Heart left ventricle (tissue), 16 donors: ENCODE data around the gene ACP2. TPM values are rescaled to one million over a fixed set of nuclear protein-coding genes. Genes with fewer than 3 reads are reported as not detected.

Experiments used
- ATAC-seq, 4 donors: fragments of 200-7000 bp; cut with Tn5 transposase; one replicate each; pipeline ENCODE4 v1.9.1; 2020 to 2022; ENCODE audit warnings: moderate library complexity in 4 of 4, mild to moderate bottlenecking in 3 of 4, moderate number of reproducible peaks in 1 of 4
- DNase-seq, 5 donors: peaks; one replicate each; pipeline ENCODE4 v3.0.0-alpha.2; 2020
- H3K27ac ChIP-seq, 12 donors: fragments of 200-600 bp; sonication (generic) in 4 of 12; one replicate each; pipeline versions ENCODE4 v1.5.0 to v1.8.0; 2016 to 2022; ENCODE audit warnings: mild to moderate bottlenecking in 2 of 12
- H3K27me3 ChIP-seq, 9 donors: fragments of 200-600 bp; sonication (generic) in 2 of 9; one replicate each; pipeline versions ENCODE4 v1.5.1 to v1.8.0; 2016 to 2022; ENCODE audit warnings: mild to moderate bottlenecking in 3 of 9
- H3K36me3 ChIP-seq, 9 donors: fragments of 200-600 bp; sonication (generic) in 2 of 9; one replicate each; pipeline versions ENCODE4 v1.5.0 to v1.8.0; 2018 to 2022; ENCODE audit warnings: mild to moderate bottlenecking in 2 of 9
- H3K4me1 ChIP-seq, 12 donors: fragments of 200-600 bp; sonication (generic) in 4 of 12; one replicate each; pipeline versions ENCODE4 v1.5.0 to v1.8.0; 2016 to 2022; ENCODE audit warnings: mild to moderate bottlenecking in 3 of 12
- H3K4me3 ChIP-seq, 12 donors: fragments of 200-600 bp; sonication (generic) in 4 of 12; one replicate each; pipeline versions ENCODE4 v1.5.0 to v1.8.0; 2017 to 2022; ENCODE audit warnings: mild to moderate bottlenecking in 9 of 12, moderate library complexity in 4 of 12
- H3K9me3 ChIP-seq, 12 donors: fragments of 200-600 bp; sonication (generic) in 4 of 12; one replicate each; pipeline versions ENCODE4 v1.5.0 to v1.8.0; 2016 to 2022; ENCODE audit warnings: mild to moderate bottlenecking in 1 of 12
- CTCF ChIP-seq, 12 donors: fragments of 200-600 bp; sonication (generic) in 4 of 12; IDR thresholded peaks; one replicate each; pipeline versions ENCODE4 v1.5.0 to v1.8.0; 2018 to 2022; ENCODE audit warnings: antibody characterized with exemption in 12 of 12, mild to moderate bottlenecking in 5 of 12
- POLR2A ChIP-seq, 2 donors: fragments of 450-650 bp; IDR thresholded peaks; one replicate each; pipeline ENCODE4 v1.6.1; 2017; ENCODE audit warnings: antibody characterized with exemption in 2 of 2, mild to moderate bottlenecking in 2 of 2, moderate library complexity in 2 of 2
- WGBS, 4 donors: extraction: QIAGEN DNeasy Blood & Tissue Kit in 2 of 4; methylation state at CpG; one replicate each; pipeline versions ENCODE4 v1.1.5 to v1.1.7; 2013 to 2018; 5-methylcytosine and 5-hydroxymethylcytosine counted together
- intact Hi-C, 10 donors: fragments of 100-400 bp; cut with DNase I; formaldehyde crosslinking; loops; one replicate each; pipeline versions ENCODE4 v1.11.1 to v1.14.2; 2022
- polyA plus RNA-seq, 2 donors: library from polyadenylated mRNA; stranded (reverse); fragments of 200-250 nt; gene quantifications; one replicate each; pipeline ENCODE4 v1.2.3, GENCODE V29; 2013
- total RNA-seq, 9 donors: library from RNA; depleted of rRNA in 2 of 9; stranded (reverse); fragments of >200 nt in 2 of 9; fragmentation: NEBNext Ultra II Directional in 3 of 9; extraction: Animal tissue kit (Norgen Biotek cat#: 25700) in 3 of 9; gene quantifications; one replicate each; pipeline versions ENCODE4 v1.1.0 to v1.2.4, GENCODE V29; 2016 to 2023
- donor health status: ischemic (EF 13 %, LVEDD 7.1; RV severe dilation, severe dysfunction).
- donor health status: healthy with polysubstance abuse.
- donor health status: DM: no; HTN: yes; CAD: no.
- donor health status: DM: no; HTN: no; CAD: no.
- donor health status: ischemic (EF 25% LVEDD 6.9; RV normal size, moderate dysfunction).
- donor health status: ischemic (EF 25% LVEDD 5.7; RV mildly dilated, moderate dysfunction).
- donor health status: healthy.
- donor health status: DM: yes; HTN: yes; CAD: no.
- donor health status: ischemic (EF 35%, LVEDD 5.7; RV mildly dilated, moderate dysfunction).
- donor health status: nonischemic (EF 11% LVEDD 7.7; RV severe dilation, severe dysfunction).
- donor health status: DM: yes; HTN: yes; CAD: no.
- donor health status: PGD.
- donor health status: ischemic (EF 29% LVEDD 5.4; RV normal size, mild dysfunction).
- donor health status: nonischemic (EF 23%, LVEDD 6.1; RV moderate dilation, normal function).

Gene ACP2
- total and polyA plus RNA-seq, 11 donors, result 18.0 to 60.4 (median 26.6) TPM

GRCh38 chr11:47267876-47268275 lies 19.3 kb upstream of the ACP2 start:
- WGBS, 4 donors, result 71 to 78% (median 77%) methylated on average over 6 of the region's 6 CpGs
- no peak for DNase-seq
- Histone ChIP-seq H3K4me3 (no peak overlapping the region), H3K36me3 (peaks cover 0 to 9% (median 0%) of the 10 kb centered on the region in 9 donors), H3K27me3 (no peaks in the 10 kb centered on the region), H3K9me3 (no peaks in the 10 kb centered on the region), H3K27ac (peak overlapping the region in 6 of 12 donors; percentile 25 to 99 (median 98)), H3K4me1 (peaks cover 0 to 59% (median 36%) of the 10 kb centered on the region in 12 donors)
- intact Hi-C loops, result loop anchor here in 1 of 10 donors (2.0 kb wide), 1 partner anchor 87 kb away; no protein-coding TSS in a partner anchor
- ATAC-seq, result no peak
- TF ChIP-seq POLR2A (IDR thresholded peaks at IDR 0.05) (no peak), CTCF (IDR thresholded peaks at IDR 0.05) (no peak)

GRCh38 chr11:47264521-47264920 lies 15.9 kb upstream of the ACP2 start:
- no peaks in the 10 kb centered on the region for H3K9me3 ChIP-seq
- WGBS, 4 donors, result 76 to 87% (median 81%) methylated on average over 4 of the region's 4 CpGs
- no peak overlapping the region for H3K27ac ChIP-seq
- H3K27me3 ChIP-seq, result no peaks in the 10 kb centered on the region
- H3K4me3 ChIP-seq, result no peak overlapping the region
- peaks cover 0 to 45% (median 16%) of the 10 kb centered on the region in 12 donors for H3K4me1 ChIP-seq
- no peak for ATAC-seq
- intact Hi-C loops, result no loop called here
- DNase-seq, result no peak
- no peak for TF ChIP-seq POLR2A (IDR thresholded peaks at IDR 0.05)
- TF ChIP-seq CTCF (IDR thresholded peaks at IDR 0.05), result no peak
- H3K36me3 ChIP-seq, result peaks cover 0 to 20% (median 8%) of the 10 kb centered on the region in 9 donors

- H3K4me3 ChIP-seq, result no peak overlapping the region
- peaks cover 0 to 46% (median 18%) of the 10 kb centered on the region in 12 donors for H3K4me1 ChIP-seq
- no peak for DNase-seq
- intact Hi-C loops, result no loop called here
- H3K36me3 ChIP-seq, result peaks cover 0 to 20% (median 8%) of the 10 kb centered on the region in 9 donors
- TF ChIP-seq POLR2A (IDR thresholded peaks at IDR 0.05) (no peak), CTCF (IDR thresholded peaks at IDR 0.05) (no peak)
- 86 to 93% (median 91%) methylated on average over 6 of the region's 6 CpGs for WGBS, 4 donors
- no peaks in the 10 kb centered on the region for H3K27me3 ChIP-seq
- ATAC-seq, result no peak
- no peak overlapping the region for H3K27ac ChIP-seq
- no peaks in the 10 kb centered on the region for H3K9me3 ChIP-seq
Observed at GRCh38 chr11:47264119-47264518, 15.5 kb upstream of the ACP2 start.

GRCh38 chr11:47261291-47261800 lies 12.7 kb upstream of the ACP2 start:
- no peak overlapping the region for H3K4me3 ChIP-seq
- no peaks in the 10 kb centered on the region for H3K27me3 ChIP-seq
- no peak for DNase-seq
- peaks cover 7 to 55% (median 30%) of the 10 kb centered on the region in 12 donors for H3K4me1 ChIP-seq
- H3K9me3 ChIP-seq, result no peaks in the 10 kb centered on the region
- ATAC-seq, result no peak
- TF ChIP-seq POLR2A (IDR thresholded peaks at IDR 0.05) (no peak), CTCF (IDR thresholded peaks at IDR 0.05) (no peak)
- intact Hi-C loops, result no loop called here
- no peak overlapping the region for H3K27ac ChIP-seq
- 88 to 95% (median 90%) methylated on average over 21 to 22 of the region's 22 CpGs for WGBS, 4 donors
- H3K36me3 ChIP-seq, result peaks cover 0 to 19% (median 8%) of the 10 kb centered on the region in 9 donors
